ENCODE data around the gene PNPLA1.

GRCh38 chr6:36309900-36310299, 40.0 kb downstream of the PNPLA1 start:
- TF ChIP-seq, protein P1, sequence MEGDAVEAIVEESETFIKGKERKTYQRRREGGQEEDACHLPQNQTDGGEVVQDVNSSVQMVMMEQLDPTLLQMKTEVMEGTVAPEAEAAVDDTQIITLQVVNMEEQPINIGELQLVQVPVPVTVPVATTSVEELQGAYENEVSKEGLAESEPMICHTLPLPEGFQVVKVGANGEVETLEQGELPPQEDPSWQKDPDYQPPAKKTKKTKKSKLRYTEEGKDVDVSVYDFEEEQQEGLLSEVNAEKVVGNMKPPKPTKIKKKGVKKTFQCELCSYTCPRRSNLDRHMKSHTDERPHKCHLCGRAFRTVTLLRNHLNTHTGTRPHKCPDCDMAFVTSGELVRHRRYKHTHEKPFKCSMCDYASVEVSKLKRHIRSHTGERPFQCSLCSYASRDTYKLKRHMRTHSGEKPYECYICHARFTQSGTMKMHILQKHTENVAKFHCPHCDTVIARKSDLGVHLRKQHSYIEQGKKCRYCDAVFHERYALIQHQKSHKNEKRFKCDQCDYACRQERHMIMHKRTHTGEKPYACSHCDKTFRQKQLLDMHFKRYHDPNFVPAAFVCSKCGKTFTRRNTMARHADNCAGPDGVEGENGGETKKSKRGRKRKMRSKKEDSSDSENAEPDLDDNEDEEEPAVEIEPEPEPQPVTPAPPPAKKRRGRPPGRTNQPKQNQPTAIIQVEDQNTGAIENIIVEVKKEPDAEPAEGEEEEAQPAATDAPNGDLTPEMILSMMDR (conservative IDR thresholded peaks at IDR 0.05 in 1 of 2, IDR thresholded peaks at IDR 0.05 in 1 of 2; ENCODE audit: low read depth in 1 of 2, low read length in 2 of 2), result no peak
- no peak for TF ChIP-seq EZH2 (IDR thresholded peaks at IDR 0.05; ENCODE audit: low read length, missing control alignments)

Measured in fibroblast of lung (primary cell).